HEK293 (cell line): ENCODE data around the gene PTPRN.
A peak's percentile ranks its signal among the peaks of the same experiment; 100 is the strongest.

Source experiments
- CTCF ChIA-PET: fragments of 350-600 bp; formaldehyde crosslinking; extraction: SDS; loops from one replicate; lab custom pipeline; 2021; ENCODE audit warnings: antibody characterized with exemption; lab: Yijun Ruan, JAX
- POLR2A ChIA-PET: fragments of 300-600 bp; formaldehyde crosslinking; extraction: SDS; loops from one replicate; lab custom pipeline; 2020; ENCODE audit warnings: antibody characterized with exemption, inconsistent platforms; lab: Yijun Ruan, JAX
- H3K27ac ChIP-seq: fragments of 200-500 bp; sonication (Bioruptor generic); 2 replicates; pipeline ENCODE4 v1.5.1; 2014; ENCODE audit warnings: low read depth, low read length, control low read depth, inconsistent platforms; ENCODE audit errors: extremely low read depth
- H3K36me3 ChIP-seq, 2 experiments: fragments of 200-500 bp in 1 of 2; sonication (Bioruptor generic) in 1 of 2; 1 replicate in 1 of 2; 2 replicates in 1 of 2; pipeline ENCODE4 v1.5.1; 2014 to 2017; ENCODE audit warnings: inconsistent platforms in 2 of 2, low read length in 2 of 2; ENCODE audit not compliant: control insufficient read depth in 2 of 2, insufficient read depth in 1 of 2
- H3K4me1 ChIP-seq: fragments of 200-500 bp; sonication (Bioruptor generic); 2 replicates; pipeline ENCODE4 v1.5.1; 2014; ENCODE audit warnings: mild to moderate bottlenecking, low read length, inconsistent platforms; ENCODE audit not compliant: control insufficient read depth, insufficient read depth
- H3K4me3 ChIP-seq: 2 replicates; pipeline ENCODE4 v1.5.1; 2011; ENCODE audit warnings: low read depth, mild to moderate bottlenecking, control low read depth, low read length, moderate library complexity
- H3K9me3 ChIP-seq: fragments of 200-500 bp; sonication (Bioruptor generic); 2 replicates; pipeline ENCODE4 v1.5.1; 2014; ENCODE audit warnings: low read depth, low read length, inconsistent platforms; ENCODE audit not compliant: control insufficient read depth, insufficient read depth
- BCL11A ChIP-seq: fragments of 450-650 bp; formaldehyde crosslinking; IDR thresholded peaks from 2 replicates; pipeline ENCODE4 v1.5.1; 2016; ENCODE audit warnings: low read depth, missing biosample characterization, missing genetic modification characterization
- FEZF1 ChIP-seq: fragments of 450-650 bp; formaldehyde crosslinking; IDR thresholded peaks from 2 replicates; pipeline ENCODE4 v1.5.1; 2016; ENCODE audit warnings: missing biosample characterization, missing genetic modification characterization
- GFI1B ChIP-seq: fragments of 450-650 bp; formaldehyde crosslinking; IDR thresholded peaks from 2 replicates; pipeline ENCODE4 v1.5.1; 2016; ENCODE audit warnings: missing biosample characterization, missing genetic modification characterization
- GLIS1 ChIP-seq: fragments of 450-650 bp; formaldehyde crosslinking; IDR thresholded peaks from 2 replicates; pipeline ENCODE4 v1.5.1; 2016; ENCODE audit warnings: missing biosample characterization, missing genetic modification characterization
- RBAK ChIP-seq: fragments of 450-650 bp; formaldehyde crosslinking; IDR thresholded peaks from 2 replicates; pipeline ENCODE4 v1.5.1; 2016; ENCODE audit warnings: missing biosample characterization, missing genetic modification characterization
- ZBTB48 ChIP-seq: fragments of 450-650 bp; formaldehyde crosslinking; IDR thresholded peaks from 2 replicates; pipeline ENCODE4 v1.5.1; 2016; ENCODE audit warnings: missing biosample characterization, missing genetic modification characterization
- ZIC2 ChIP-seq: fragments of 450-650 bp; formaldehyde crosslinking; IDR thresholded peaks from 2 replicates; pipeline ENCODE4 v1.5.1; 2016; ENCODE audit warnings: missing biosample characterization, missing genetic modification characterization
- ZNF221 ChIP-seq: fragments of 450-650 bp; formaldehyde crosslinking; IDR thresholded peaks from 2 replicates; pipeline ENCODE4 v1.5.1; 2017; ENCODE audit warnings: missing biosample characterization, missing genetic modification characterization, borderline replicate concordance
- ZNF248 ChIP-seq: fragments of 450-650 bp; formaldehyde crosslinking; IDR thresholded peaks from 2 replicates; pipeline ENCODE4 v1.5.1; 2017; ENCODE audit warnings: missing biosample characterization, missing genetic modification characterization
- ZNF335 ChIP-seq: fragments of 450-650 bp; formaldehyde crosslinking; conservative IDR thresholded peaks from 2 replicates; pipeline ENCODE4 v1.5.1; 2016; ENCODE audit warnings: missing biosample characterization, missing genetic modification characterization
- ZNF350 ChIP-seq: fragments of 450-650 bp; formaldehyde crosslinking; IDR thresholded peaks from 2 replicates; pipeline ENCODE4 v1.5.0; 2017; ENCODE audit warnings: missing biosample characterization, mild to moderate bottlenecking, missing genetic modification characterization
- ZNF366 ChIP-seq: fragments of 450-650 bp; formaldehyde crosslinking; conservative IDR thresholded peaks from 2 replicates; pipeline ENCODE4 v1.5.1; 2016; ENCODE audit warnings: missing biosample characterization, missing genetic modification characterization
- ZNF561 ChIP-seq: fragments of 450-650 bp; IDR thresholded peaks from 2 replicates; pipeline ENCODE4 v1.5.1; 2018; ENCODE audit warnings: missing biosample characterization, missing genetic modification characterization, borderline replicate concordance
- ZNF600 ChIP-seq: fragments of 450-650 bp; formaldehyde crosslinking; IDR thresholded peaks from 2 replicates; pipeline ENCODE4 v1.5.1; 2016; ENCODE audit warnings: missing biosample characterization, missing genetic modification characterization
- ZNF629 ChIP-seq: fragments of 450-650 bp; formaldehyde crosslinking; IDR thresholded peaks from 2 replicates; pipeline ENCODE4 v1.5.1; 2017; ENCODE audit warnings: missing biosample characterization, missing genetic modification characterization
- ZNF747 ChIP-seq: fragments of 450-650 bp; formaldehyde crosslinking; IDR thresholded peaks from 2 replicates; pipeline ENCODE4 v1.5.1; 2016; ENCODE audit warnings: missing biosample characterization, missing genetic modification characterization
- ZNF792 ChIP-seq: fragments of 450-650 bp; formaldehyde crosslinking; IDR thresholded peaks from 2 replicates; pipeline ENCODE4 v1.5.1; 2016; ENCODE audit warnings: missing biosample characterization, missing genetic modification characterization
- ZNF830 ChIP-seq: fragments of 450-650 bp; IDR thresholded peaks from 2 replicates; pipeline ENCODE4 v1.5.0; 2018; ENCODE audit warnings: missing biosample characterization, missing genetic modification characterization, low read depth, mild to moderate bottlenecking, moderate library complexity
- TF ChIP-seq, protein P1 (sequence below): fragments of 450-650 bp; formaldehyde crosslinking; IDR thresholded peaks from 2 replicates; pipeline ENCODE4 v1.5.1; 2016; ENCODE audit warnings: missing biosample characterization, missing genetic modification characterization
- TF ChIP-seq, protein P2 (sequence below): fragments of 450-650 bp; formaldehyde crosslinking; IDR thresholded peaks from 2 replicates; pipeline ENCODE4 v1.5.1; 2016; ENCODE audit warnings: missing biosample characterization, missing genetic modification characterization
- TF ChIP-seq, protein P3 (sequence below): fragments of 450-650 bp; formaldehyde crosslinking; IDR thresholded peaks from 2 replicates; pipeline ENCODE4 v1.5.1; 2017; ENCODE audit warnings: missing biosample characterization, missing genetic modification characterization
- TF ChIP-seq, protein P4 (sequence below): fragments of 450-650 bp; formaldehyde crosslinking; IDR thresholded peaks from 2 replicates; pipeline ENCODE4 v1.5.1; 2016; ENCODE audit warnings: missing biosample characterization, missing genetic modification characterization, borderline replicate concordance
- TF ChIP-seq, protein P5 (sequence below): fragments of 450-650 bp; formaldehyde crosslinking; IDR thresholded peaks from 2 replicates; pipeline ENCODE4 v1.5.1; 2016; ENCODE audit warnings: missing biosample characterization, missing genetic modification characterization

PTPRN gene

DNA sequence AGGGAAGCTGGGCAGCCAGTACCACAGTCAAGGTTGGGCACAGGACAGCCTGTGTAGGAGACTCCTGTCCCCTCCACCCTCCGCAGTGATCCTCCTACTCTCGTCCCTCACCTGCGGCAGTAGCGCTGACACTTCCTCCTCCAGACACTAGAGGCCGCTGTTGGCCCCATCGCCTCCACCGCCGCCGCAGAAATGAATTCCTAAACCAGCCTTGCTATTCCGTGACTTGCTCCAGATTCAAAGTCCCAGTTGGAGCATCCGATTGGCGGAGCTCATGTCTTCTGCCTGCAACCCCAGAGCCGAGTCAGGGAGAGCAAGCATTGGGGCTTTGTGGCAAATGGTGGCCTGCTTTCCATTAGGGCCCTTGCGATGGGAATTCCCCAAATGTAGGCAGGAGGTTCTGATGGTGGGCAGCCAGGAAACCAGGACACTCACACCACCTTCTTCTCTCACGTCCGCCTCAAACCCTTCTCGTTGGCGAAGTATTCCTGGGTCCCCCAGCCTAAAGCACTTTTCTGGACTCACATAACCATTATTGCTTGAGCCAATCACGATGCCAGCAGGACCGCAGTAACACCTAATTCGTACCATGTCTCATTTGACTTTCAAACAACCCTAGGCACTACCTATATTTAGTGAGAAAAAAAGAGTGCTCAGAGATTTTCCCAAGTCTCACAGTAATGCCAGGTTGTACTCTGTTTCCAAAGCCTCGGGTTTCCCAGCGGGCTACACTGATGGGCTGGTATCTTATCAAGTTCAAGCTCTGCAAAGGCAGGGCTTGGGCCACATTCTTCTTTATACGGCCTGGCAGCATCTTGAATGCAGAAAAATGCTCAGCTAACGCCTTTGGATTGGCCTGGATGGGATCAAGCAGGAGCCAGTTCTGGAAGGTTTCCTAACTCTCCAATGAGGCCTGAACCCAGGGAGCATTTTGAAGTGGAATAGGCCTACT, 31.2 kb downstream of the PTPRN start (continued):
- TF ChIP-seq RBAK (tag by site-specific recombination) (no peak), ZNF600 (tag by site-specific recombination) (peak; percentile 97), GFI1B (tag by site-specific recombination) (no peak)

DNA sequence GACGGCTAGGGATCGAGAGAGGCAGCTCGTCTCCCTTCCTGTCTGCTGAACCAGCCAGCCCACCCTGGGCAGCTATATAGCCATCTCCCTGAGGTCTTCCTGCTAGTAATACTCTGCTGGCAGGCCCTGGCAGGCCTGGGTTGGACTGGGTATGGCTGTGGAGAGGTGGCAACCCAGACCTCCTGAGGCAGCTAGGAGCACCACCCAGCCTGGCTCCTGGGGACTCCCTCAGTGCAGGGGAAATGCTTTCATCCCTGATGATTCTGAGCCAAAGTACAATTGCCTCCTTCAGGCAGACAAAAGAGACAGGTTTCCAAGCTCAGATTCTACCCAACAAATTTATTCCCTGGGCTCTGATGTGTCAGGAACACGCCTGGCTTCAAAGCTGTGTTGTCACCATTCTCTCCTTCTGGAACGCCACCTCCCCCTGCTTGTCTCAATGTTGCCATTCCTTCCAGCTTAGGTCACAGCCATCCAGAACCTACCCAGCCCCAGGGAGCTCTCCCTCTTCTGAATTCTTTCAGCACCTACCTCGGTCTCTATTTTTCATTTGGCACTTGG, 34.8 kb downstream of the PTPRN start:
- Histone ChIP-seq H3K4me3 (no peak overlapping the region), H3K27ac (no peak overlapping the region), H3K4me1 (peaks cover 6% of the 10 kb centered on the region), H3K36me3 (no peaks in the 10 kb centered on the region), H3K9me3 (no peaks in the 10 kb centered on the region)
- CTCF ChIA-PET, result interaction anchor here (0.6 to 15.0 kb wide), 8 partner anchors 9 to 323 kb away, joined by 3 to 297 read pairs (median 4); partner anchors contain the start of genes STK11IP and TUBA4B
- POLR2A ChIA-PET, result interaction anchor here (0.8 to 1.5 kb wide), 9 partner anchors 11 to 67 kb away, joined by 3 to 13 read pairs (median 5); partner anchors contain the start of genes ANKZF1, ATG9A, GLB1L and STK16
- no peak for TF ChIP-seq ZNF221 (tag by site-specific recombination)
- TF ChIP-seq ZNF792 (tag by site-specific recombination), result no peak
- TF ChIP-seq ZNF600 (tag by site-specific recombination), result peak; percentile 74; the same call in 1 of the 2 replicates
- TF ChIP-seq, protein P1, sequence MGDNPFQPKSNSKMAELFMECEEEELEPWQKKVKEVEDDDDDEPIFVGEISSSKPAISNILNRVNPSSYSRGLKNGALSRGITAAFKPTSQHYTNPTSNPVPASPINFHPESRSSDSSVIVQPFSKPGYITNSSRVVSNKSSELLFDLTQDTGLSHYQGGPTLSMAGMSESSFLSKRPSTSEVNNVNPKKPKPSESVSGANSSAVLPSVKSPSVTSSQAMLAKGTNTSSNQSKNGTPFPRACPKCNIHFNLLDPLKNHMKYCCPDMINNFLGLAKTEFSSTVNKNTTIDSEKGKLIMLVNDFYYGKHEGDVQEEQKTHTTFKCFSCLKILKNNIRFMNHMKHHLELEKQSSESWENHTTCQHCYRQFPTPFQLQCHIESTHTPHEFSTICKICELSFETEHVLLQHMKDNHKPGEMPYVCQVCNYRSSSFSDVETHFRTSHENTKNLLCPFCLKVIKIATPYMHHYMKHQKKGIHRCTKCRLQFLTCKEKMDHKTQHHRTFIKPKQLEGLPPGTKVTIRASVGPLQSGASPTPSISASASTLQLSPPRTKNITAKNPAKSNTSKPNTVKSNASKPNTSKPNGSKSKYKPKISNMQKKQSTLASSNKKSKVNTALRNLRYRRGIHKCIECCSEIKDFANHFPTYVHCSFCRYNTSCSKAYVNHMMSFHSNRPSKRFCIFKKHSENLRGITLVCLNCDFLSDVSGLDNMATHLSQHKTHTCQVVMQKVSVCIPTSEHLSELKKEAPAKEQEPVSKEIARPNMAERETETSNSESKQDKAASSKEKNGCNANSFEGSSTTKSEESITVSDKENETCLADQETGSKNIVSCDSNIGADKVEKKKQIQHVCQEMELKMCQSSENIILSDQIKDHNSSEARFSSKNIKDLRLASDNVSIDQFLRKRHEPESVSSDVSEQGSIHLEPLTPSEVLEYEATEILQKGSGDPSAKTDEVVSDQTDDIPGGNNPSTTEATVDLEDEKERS (tag by site-specific recombination), result no peak
- TF ChIP-seq ZNF629 (tag by site-specific recombination), result peak; percentile 54
- TF ChIP-seq, protein P2, sequence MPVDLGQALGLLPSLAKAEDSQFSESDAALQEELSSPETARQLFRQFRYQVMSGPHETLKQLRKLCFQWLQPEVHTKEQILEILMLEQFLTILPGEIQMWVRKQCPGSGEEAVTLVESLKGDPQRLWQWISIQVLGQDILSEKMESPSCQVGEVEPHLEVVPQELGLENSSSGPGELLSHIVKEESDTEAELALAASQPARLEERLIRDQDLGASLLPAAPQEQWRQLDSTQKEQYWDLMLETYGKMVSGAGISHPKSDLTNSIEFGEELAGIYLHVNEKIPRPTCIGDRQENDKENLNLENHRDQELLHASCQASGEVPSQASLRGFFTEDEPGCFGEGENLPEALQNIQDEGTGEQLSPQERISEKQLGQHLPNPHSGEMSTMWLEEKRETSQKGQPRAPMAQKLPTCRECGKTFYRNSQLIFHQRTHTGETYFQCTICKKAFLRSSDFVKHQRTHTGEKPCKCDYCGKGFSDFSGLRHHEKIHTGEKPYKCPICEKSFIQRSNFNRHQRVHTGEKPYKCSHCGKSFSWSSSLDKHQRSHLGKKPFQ (tag by site-specific recombination), result no peak
- TF ChIP-seq ZNF830, result no peak
- peak; percentile 58 for TF ChIP-seq ZNF335 (tag by site-specific recombination)
- TF ChIP-seq ZNF350 (tag by site-specific recombination), result no peak
- no peak for TF ChIP-seq ZNF248 (tag by site-specific recombination)
- TF ChIP-seq ZIC2, result 0 out of 2 replicates have a peak, but pooled peaks have one; percentile 6
- no peak for TF ChIP-seq ZNF561 (tag by site-specific recombination)
- no peak for TF ChIP-seq ZNF747
- TF ChIP-seq ZBTB48 (tag by site-specific recombination), result 0 out of 2 replicates have a peak, but pooled peaks have one; percentile 37
- 0 out of 2 replicates have a peak, but pooled peaks have one; percentile 39 for TF ChIP-seq ZNF366 (tag by site-specific recombination)
- TF ChIP-seq BCL11A (tag by site-specific recombination), result no peak
- TF ChIP-seq, protein P3, sequence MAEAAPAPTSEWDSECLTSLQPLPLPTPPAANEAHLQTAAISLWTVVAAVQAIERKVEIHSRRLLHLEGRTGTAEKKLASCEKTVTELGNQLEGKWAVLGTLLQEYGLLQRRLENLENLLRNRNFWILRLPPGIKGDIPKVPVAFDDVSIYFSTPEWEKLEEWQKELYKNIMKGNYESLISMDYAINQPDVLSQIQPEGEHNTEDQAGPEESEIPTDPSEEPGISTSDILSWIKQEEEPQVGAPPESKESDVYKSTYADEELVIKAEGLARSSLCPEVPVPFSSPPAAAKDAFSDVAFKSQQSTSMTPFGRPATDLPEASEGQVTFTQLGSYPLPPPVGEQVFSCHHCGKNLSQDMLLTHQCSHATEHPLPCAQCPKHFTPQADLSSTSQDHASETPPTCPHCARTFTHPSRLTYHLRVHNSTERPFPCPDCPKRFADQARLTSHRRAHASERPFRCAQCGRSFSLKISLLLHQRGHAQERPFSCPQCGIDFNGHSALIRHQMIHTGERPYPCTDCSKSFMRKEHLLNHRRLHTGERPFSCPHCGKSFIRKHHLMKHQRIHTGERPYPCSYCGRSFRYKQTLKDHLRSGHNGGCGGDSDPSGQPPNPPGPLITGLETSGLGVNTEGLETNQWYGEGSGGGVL (tag by site-specific recombination), result peak; percentile 66
- TF ChIP-seq, protein P4, sequence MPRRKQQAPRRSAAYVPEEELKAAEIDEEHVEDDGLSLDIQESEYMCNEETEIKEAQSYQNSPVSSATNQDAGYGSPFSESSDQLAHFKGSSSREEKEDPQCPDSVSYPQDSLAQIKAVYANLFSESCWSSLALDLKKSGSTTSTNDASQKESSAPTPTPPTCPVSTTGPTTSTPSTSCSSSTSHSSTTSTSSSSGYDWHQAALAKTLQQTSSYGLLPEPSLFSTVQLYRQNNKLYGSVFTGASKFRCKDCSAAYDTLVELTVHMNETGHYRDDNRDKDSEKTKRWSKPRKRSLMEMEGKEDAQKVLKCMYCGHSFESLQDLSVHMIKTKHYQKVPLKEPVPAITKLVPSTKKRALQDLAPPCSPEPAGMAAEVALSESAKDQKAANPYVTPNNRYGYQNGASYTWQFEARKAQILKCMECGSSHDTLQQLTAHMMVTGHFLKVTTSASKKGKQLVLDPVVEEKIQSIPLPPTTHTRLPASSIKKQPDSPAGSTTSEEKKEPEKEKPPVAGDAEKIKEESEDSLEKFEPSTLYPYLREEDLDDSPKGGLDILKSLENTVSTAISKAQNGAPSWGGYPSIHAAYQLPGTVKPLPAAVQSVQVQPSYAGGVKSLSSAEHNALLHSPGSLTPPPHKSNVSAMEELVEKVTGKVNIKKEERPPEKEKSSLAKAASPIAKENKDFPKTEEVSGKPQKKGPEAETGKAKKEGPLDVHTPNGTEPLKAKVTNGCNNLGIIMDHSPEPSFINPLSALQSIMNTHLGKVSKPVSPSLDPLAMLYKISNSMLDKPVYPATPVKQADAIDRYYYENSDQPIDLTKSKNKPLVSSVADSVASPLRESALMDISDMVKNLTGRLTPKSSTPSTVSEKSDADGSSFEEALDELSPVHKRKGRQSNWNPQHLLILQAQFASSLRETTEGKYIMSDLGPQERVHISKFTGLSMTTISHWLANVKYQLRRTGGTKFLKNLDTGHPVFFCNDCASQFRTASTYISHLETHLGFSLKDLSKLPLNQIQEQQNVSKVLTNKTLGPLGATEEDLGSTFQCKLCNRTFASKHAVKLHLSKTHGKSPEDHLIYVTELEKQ (tag by site-specific recombination), result no peak
- TF ChIP-seq, protein P5, sequence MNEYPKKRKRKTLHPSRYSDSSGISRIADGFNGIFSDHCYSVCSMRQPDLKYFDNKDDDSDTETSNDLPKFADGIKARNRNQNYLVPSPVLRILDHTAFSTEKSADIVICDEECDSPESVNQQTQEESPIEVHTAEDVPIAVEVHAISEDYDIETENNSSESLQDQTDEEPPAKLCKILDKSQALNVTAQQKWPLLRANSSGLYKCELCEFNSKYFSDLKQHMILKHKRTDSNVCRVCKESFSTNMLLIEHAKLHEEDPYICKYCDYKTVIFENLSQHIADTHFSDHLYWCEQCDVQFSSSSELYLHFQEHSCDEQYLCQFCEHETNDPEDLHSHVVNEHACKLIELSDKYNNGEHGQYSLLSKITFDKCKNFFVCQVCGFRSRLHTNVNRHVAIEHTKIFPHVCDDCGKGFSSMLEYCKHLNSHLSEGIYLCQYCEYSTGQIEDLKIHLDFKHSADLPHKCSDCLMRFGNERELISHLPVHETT (tag by site-specific recombination), result no peak
- TF ChIP-seq GLIS1 (tag by site-specific recombination), result peak; percentile 74
- TF ChIP-seq FEZF1 (tag by site-specific recombination), result no peak
